ENCODE data around the gene SYCP2L.

GRCh38 chr6:11009353-11009752 is 122.5 kb downstream of the SYCP2L start:
- TF ChIP-seq POLR2A (IDR thresholded peaks at IDR 0.05) (no peak), CTCF (IDR thresholded peaks at IDR 0.05) (no peak), POLR2AphosphoS5 (IDR thresholded peaks at IDR 0.05) (no peak), EP300 (IDR thresholded peaks at IDR 0.05; ENCODE audit: low read depth) (no peak)

All from transverse colon (tissue), 4 donors.